K562 (cell line): ENCODE results near the gene HEBP1.

Experiments
- CEBPB ChIP-seq: fragments of 450-650 bp; IDR thresholded peaks from 2 replicates; pipeline ENCODE4 v1.6.1; 2016; ENCODE audit warnings: missing genetic modification characterization, missing compliant biosample characterization
- CTCF ChIP-seq, 3 experiments: IDR thresholded peaks in 2 of 3; conservative IDR thresholded peaks in 1 of 3; 2 replicates each; pipeline ENCODE4 v1.5.1; 2011 to 2012; ENCODE audit warnings: low read length in 3 of 3, mild to moderate bottlenecking in 3 of 3, control low read depth in 2 of 3, improper control_type of control experiment in 1 of 3, inconsistent platforms in 1 of 3, low read depth in 1 of 3, mixed read lengths in 1 of 3, moderate library complexity in 1 of 3; ENCODE audit not compliant: insufficient read depth in 2 of 3
- EP300 ChIP-seq: IDR thresholded peaks from 2 replicates; pipeline ENCODE4 v1.6.1; 2012; ENCODE audit warnings: low read length, improper control_type of control experiment
- HNRNPUL1 ChIP-seq: fragments of 200-400 bp; formaldehyde crosslinking; IDR thresholded peaks from 2 replicates; pipeline ENCODE4 v1.6.1; 2017; ENCODE audit warnings: low read length
- POLR2AphosphoS5 ChIP-seq: IDR thresholded peaks from 2 replicates; pipeline ENCODE4 v1.6.1; 2011; ENCODE audit warnings: mild to moderate bottlenecking, low read depth, low read length, moderate library complexity; ENCODE audit not compliant: control insufficient read depth, insufficient read depth
- TBP ChIP-seq: optimal IDR thresholded peaks from 2 replicates; pipeline ENCODE3; 2011; ENCODE audit warnings: low read depth, low read length, improper control_type of control experiment

DNA sequence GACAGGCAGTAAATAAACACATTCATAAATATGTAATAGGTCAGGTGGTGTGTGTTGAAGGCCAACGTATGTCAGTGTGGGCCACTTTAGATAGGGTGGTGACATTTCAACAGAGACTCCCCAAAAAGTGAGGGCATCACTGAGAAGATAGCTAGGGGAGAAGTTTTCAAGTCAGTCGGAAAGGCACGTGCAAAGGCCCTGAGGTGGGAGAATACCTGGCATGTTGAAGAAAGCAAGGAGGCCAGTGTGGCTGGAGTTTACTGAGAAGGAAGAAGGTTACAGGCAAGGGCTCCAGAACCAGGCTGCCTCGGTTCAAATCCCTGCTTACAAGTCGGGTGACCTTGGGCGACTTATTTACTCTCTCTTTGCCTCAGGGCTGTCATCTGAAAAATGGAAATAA, 11.0 kb upstream of the HEBP1 start:
- no peak for TF ChIP-seq HNRNPUL1
- no peak for TF ChIP-seq CTCF (IDR thresholded peaks at IDR 0.05 in 2 of 3, conservative IDR thresholded peaks at IDR 0.05 in 1 of 3; ENCODE audit: insufficient read depth in 2 of 3, low read depth in 1 of 3, low read length in 3 of 3)
- no peak for TF ChIP-seq EP300
- no peak for TF ChIP-seq TBP
- TF ChIP-seq POLR2AphosphoS5: no peak
- TF ChIP-seq CEBPB (tag): no peak
